8988T (cell line): ENCODE data around the gene SOCS1.
"Not testable (repeated sequence)": the region's sequence is repeated elsewhere in the genome, so short reads cannot be mapped to it uniquely, and the experiment has no call there.

Source experiments
- DNase-seq: peaks from one replicate; pipeline ENCODE4 v3.0.0; 2011

The SOCS1 gene

GRCh38 chr16:11224096-11224893 lies 31.7 kb downstream of the SOCS1 start:
- no peak for DNase-seq

GRCh38 chr16:11220507-11220906 lies 35.5 kb downstream of the SOCS1 start:
- not testable (repeated sequence) for DNase-seq

GRCh38 chr16:11219178-11219577 lies 36.8 kb downstream of the SOCS1 start:
- DNase-seq = no peak

GRCh38 chr16:11218604-11218962 lies 37.4 kb downstream of the SOCS1 start:
- DNase-seq = no peak

GRCh38 chr16:11217651-11218603 lies 38.1 kb downstream of the SOCS1 start:
- no peak for DNase-seq

GRCh38 chr16:11215935-11216556 lies 40.0 kb downstream of the SOCS1 start:
- no peak for DNase-seq

GRCh38 chr16:11213799-11214198 lies 42.2 kb downstream of the SOCS1 start:
- no peak for DNase-seq

- no peak for DNase-seq
Measured at GRCh38 chr16:11213373-11213772, 42.6 kb downstream of the SOCS1 start.

- no peak for DNase-seq
Measured at GRCh38 chr16:11212798-11213196, 43.2 kb downstream of the SOCS1 start.

GRCh38 chr16:11211977-11212797 lies 43.8 kb downstream of the SOCS1 start:
- no peak for DNase-seq

- DNase-seq = no peak
Measured at GRCh38 chr16:11211061-11211976, 44.7 kb downstream of the SOCS1 start.

- DNase-seq = no peak
Measured at GRCh38 chr16:11210260-11210659, 45.7 kb downstream of the SOCS1 start.

- DNase-seq = no peak
Measured at GRCh38 chr16:11208916-11209665, 46.9 kb downstream of the SOCS1 start.

- no peak for DNase-seq
Measured at GRCh38 chr16:11207646-11208045, 48.4 kb downstream of the SOCS1 start.

- no peak for DNase-seq
Measured at GRCh38 chr16:11205754-11206581, 50.0 kb downstream of the SOCS1 start.

- no peak for DNase-seq
Measured at GRCh38 chr16:11205065-11205699, 50.8 kb downstream of the SOCS1 start.

GRCh38 chr16:11204513-11205047 lies 51.4 kb downstream of the SOCS1 start:
- no peak for DNase-seq
